BE2C (cell line): ENCODE data around the gene RSL1D1.

Source experiments
- DNase-seq: peaks from one replicate; pipeline ENCODE4 v3.0.0-alpha.2; 2020
- H3K27me3 ChIP-seq: fragments of 250-450 bp; sonication (Bioruptor Pico); 2 replicates; pipeline ENCODE4 v1.5.1; 2020; ENCODE audit warnings: mild to moderate bottlenecking
- H3K36me3 ChIP-seq: fragments of 250-450 bp; sonication (Bioruptor Pico); 2 replicates; pipeline ENCODE4 v1.5.1; 2020; ENCODE audit warnings: mild to moderate bottlenecking
- H3K4me1 ChIP-seq: fragments of 250-450 bp; sonication (Bioruptor Pico); 2 replicates; pipeline ENCODE4 v1.5.1; 2020
- H3K4me3 ChIP-seq: 2 replicates; pipeline ENCODE4 v1.5.1; 2011; ENCODE audit warnings: low read depth, low read length
- H3K9me3 ChIP-seq: fragments of 250-450 bp; sonication (Bioruptor Pico); 2 replicates; pipeline ENCODE4 v1.5.1; 2020
- CTCF ChIP-seq: IDR thresholded peaks from 2 replicates; pipeline ENCODE4 v1.5.1; 2012; ENCODE audit warnings: mild to moderate bottlenecking, low read depth, low read length

The RSL1D1 gene

GRCh38 chr16:11806721-11807120 is 44.6 kb downstream of the RSL1D1 start:
- no peak overlapping the region for H3K4me3 ChIP-seq
- H3K36me3 ChIP-seq, result no peaks in the 10 kb centered on the region
- no peak for TF ChIP-seq CTCF
- H3K4me1 ChIP-seq, result no peaks in the 10 kb centered on the region
- no peak for DNase-seq
- no peaks in the 10 kb centered on the region for H3K9me3 ChIP-seq
- no peaks in the 10 kb centered on the region for H3K27me3 ChIP-seq

- Histone ChIP-seq H3K36me3 (no peaks in the 10 kb centered on the region), H3K4me3 (no peak overlapping the region), H3K4me1 (no peaks in the 10 kb centered on the region), H3K9me3 (no peaks in the 10 kb centered on the region), H3K27me3 (no peaks in the 10 kb centered on the region)
- no peak for TF ChIP-seq CTCF
- no peak for DNase-seq
These were observed 45.8 kb downstream of the RSL1D1 start for GRCh38 chr16:11805556-11805955.

GRCh38 chr16:11801481-11802021 is 49.8 kb downstream of the RSL1D1 start:
- Histone ChIP-seq H3K9me3 (no peaks in the 10 kb centered on the region), H3K36me3 (no peaks in the 10 kb centered on the region), H3K4me1 (no peaks in the 10 kb centered on the region), H3K27me3 (no peaks in the 10 kb centered on the region), H3K4me3 (no peak overlapping the region)
- no peak for DNase-seq
- no peak for TF ChIP-seq CTCF

GRCh38 chr16:11800382-11800718 is 51.0 kb downstream of the RSL1D1 start:
- Histone ChIP-seq H3K4me1 (no peaks in the 10 kb centered on the region), H3K27me3 (no peaks in the 10 kb centered on the region)

GRCh38 chr16:11799509-11800381 is 51.6 kb downstream of the RSL1D1 start:
- Histone ChIP-seq H3K9me3 (no peaks in the 10 kb centered on the region), H3K36me3 (peaks cover 6% of the 10 kb centered on the region), H3K27me3 (no peaks in the 10 kb centered on the region), H3K4me3 (no peak overlapping the region), H3K4me1 (no peaks in the 10 kb centered on the region)
- no peak for TF ChIP-seq CTCF
- DNase-seq, result no peak

More at GRCh38 chr16:11800382-11800718, 51.0 kb downstream of the RSL1D1 start:
- no peak for DNase-seq
- Histone ChIP-seq H3K36me3 (peaks cover under 1% of the 10 kb centered on the region), H3K4me3 (no peak overlapping the region), H3K9me3 (no peaks in the 10 kb centered on the region)
- TF ChIP-seq CTCF, result no peak

- Histone ChIP-seq H3K36me3 (peaks cover 8% of the 10 kb centered on the region), H3K27me3 (no peaks in the 10 kb centered on the region), H3K4me1 (0 out of 2 replicates have a peak, but pooled peaks cover under 1% of the 10 kb centered on the region), H3K4me3 (no peak overlapping the region; the same call in 1 of the 2 replicates), H3K9me3 (no peaks in the 10 kb centered on the region)
- no peak for DNase-seq
- no peak for TF ChIP-seq CTCF
These were observed 52.3 kb downstream of the RSL1D1 start for GRCh38 chr16:11799017-11799381.
